GF-D8 (cell line): ENCODE results near the gene HCFC2.
"Not testable (repeated sequence)": the region's sequence is repeated elsewhere in the genome, so short reads cannot be mapped to it uniquely, and the experiment has no call there.

Experiments
- DNase-seq: peaks from one replicate; lab custom pipeline; 2025; lab: John Stamatoyannopoulos, UW

Gene HCFC2

DNA sequence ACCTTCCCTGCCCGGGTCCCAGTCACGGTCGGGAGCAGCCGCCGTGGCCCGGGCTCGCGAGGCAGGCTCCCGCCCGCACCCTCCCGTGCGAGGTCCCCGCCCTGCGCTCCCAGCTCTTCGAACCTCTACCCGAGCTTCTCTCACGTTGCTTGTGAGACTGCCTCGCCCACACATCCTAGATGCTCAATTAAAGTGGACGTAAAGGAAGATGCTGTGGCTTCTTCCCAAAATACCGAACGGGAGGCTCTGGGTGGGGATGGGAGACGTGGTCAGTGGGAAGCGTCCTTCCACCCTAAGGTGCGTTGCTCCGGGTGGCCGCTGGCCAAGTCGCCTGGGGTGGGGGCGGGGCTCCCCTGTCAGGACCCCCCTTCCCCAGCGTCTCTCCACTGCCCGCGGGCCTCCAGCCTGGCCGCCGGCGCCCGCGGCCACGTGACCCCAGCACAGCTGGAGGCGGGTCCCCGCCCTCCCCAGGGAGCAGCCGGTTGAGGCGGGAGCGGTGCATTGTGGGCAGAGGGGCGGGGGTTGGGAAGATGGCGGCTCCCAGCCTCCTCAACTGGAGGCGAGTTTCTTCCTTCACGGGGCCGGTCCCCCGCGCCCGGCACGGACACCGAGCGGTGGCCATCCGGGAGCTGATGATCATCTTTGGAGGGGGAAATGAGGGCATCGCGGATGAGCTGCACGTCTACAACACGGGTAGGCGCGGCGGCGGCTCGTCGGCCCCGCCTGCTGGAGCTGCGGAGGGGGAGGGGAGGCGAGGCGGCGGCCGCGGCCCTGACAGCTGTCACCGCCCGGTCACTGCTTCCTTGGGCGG lies at the start of gene HCFC2:
Gene HCFC2, plus strand, starts transcription at position 501 of the 811 bp plus-strand sequence. Its CDS starts 30 bp downstream, at position 531.
- peak; percentile 49 for DNase-seq

DNA sequence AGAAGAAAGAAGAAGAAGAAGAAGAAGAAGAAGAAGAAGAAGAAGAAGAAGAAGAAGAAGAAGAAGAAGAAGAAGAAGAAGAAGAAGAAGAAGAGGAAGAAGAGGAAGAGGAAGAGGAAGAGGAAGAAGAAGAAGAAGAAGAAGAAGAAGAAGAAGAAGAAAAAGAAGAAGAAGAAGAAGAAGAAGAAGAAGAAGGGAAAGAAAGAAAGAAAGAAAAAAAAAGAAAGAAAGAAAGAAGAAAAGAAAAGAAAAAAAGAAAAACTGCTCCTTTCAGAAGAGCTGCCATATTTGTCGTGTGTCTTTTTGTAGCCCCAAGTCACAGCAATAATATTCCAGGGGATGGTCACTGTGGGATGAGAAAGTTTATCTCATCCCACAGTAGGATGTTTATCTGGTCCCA lies 42.5 kb upstream of the HCFC2 start:
- DNase-seq = not testable (repeated sequence)

DNA sequence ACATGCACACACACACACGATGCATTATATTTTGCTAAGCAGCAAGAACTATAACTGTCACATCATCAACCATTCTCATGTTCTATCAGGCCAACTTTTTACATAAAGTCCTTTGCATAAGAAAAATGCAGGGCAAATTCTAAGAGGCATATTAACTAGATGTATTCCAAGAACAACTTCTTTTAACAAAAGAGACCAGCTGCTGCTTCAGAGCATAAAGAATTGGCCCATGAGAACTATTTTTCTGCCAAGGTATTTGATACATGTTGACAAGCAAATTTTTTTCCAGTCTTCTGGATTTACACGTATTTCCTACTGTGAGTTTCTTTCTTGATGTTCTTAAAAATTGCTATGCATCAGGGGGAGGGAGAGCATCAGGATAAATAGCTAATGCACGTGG lies 41.5 kb upstream of the HCFC2 start:
- DNase-seq = no peak

DNA sequence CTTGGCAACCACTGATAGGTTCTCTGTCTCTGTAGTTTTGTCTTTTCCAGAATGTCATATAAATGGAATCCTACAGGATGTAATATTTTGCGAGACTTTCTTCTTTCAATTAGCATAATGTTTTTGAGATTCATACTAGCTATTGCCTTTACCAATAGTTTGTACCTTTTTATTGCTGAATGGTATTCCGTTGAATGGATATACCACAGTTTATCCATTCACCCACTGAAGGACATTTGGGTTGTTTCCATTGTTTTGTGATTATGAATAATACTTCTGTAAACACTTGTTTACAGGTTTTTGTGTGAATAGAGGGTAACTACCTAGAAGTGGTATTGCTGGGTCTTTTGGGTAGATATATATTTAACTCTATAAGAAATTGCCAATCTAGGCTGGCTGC lies 40.6 kb upstream of the HCFC2 start:
- DNase-seq = no peak

DNA sequence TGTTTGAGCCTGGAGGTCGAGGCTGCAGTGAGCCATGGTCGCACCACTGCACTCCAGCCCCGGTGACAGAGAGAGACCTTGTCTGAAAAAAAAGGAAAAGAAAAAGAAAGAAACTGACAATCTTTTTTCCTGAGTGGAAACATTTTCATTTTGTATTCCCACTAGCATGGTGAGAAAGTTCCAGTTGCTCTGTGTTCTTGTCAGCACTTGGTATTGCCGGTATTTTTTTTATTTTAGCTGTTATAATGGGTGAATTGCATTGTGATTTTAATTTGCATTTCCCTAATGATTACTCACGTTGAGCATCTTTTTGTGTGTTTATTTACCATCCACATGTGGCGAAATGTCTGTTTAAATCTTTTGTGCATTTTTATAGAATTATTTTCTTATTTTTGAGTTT lies 40.0 kb upstream of the HCFC2 start:
- no peak for DNase-seq

DNA sequence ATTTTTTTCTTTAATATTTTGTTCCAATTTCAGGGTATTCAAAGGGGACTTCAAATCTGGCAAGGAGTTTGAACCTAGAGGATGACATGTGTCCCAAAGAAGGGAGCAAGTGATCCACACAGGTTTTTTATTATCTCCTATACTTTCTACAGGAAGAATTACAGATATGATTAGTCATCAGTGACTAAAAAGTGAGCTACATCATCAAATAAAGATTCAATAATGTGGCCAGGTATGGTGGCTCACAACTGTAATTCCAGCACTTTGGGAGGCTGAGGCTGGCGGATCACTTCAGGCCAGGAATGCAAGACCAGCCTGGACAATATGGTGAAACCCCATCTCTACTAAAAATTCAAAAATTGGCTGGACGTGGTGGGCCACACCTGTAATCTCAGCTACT lies 38.6 kb upstream of the HCFC2 start:
- no peak for DNase-seq

DNA sequence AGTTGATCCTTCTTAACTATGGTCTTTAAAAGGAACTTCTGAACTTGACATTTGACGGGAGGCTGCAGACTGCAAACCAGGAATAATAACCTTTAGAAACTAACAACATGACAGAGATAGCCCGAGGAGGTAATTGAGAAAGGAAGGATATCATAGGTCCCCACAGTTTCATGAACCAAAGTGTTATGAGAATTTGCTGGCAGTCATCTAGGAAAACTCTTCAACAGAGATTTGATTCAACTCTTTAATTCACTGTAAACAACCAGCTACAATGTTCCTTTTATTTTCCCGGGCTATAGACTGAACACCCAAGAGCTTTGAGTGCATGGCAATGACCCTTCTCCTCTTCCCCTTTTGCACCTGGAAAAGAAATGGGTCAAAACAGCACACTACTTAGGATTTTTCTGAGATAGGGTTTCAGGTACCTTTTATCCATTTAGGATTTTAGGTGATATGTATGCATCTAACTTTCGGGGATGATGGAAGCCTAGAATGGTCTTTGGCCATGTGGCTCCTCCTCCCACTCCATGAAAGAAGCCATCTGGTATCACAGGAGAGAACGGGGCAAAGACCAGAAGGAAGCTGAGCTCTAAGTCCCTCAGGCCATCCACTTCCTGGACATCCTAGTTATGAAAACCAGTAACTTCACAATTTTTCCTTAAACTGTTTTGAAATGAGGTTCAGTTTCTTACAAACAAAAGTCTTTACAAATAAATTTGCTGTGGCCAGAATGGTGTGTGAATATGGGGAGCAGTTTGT lies 37.3 kb upstream of the HCFC2 start:
- DNase-seq = no peak

DNA sequence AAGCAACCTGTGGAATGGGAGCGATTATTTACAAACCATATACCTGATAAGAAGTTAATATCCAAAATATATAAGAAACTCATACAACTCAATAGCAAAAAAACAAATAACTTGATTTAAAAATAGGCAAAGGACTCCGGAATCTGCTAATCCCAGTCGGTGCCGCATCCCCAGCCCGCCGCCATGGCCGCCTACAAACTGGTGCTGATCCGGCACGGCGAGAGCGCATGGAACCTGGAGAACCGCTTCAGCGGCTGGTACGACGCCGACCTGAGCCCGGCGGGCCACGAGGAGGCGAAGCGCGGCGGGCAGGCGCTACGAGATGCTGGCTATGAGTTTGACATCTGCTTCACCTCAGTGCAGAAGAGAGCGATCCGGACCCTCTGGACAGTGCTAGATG lies 33.7 kb upstream of the HCFC2 start:
- DNase-seq = not testable (repeated sequence)

DNA sequence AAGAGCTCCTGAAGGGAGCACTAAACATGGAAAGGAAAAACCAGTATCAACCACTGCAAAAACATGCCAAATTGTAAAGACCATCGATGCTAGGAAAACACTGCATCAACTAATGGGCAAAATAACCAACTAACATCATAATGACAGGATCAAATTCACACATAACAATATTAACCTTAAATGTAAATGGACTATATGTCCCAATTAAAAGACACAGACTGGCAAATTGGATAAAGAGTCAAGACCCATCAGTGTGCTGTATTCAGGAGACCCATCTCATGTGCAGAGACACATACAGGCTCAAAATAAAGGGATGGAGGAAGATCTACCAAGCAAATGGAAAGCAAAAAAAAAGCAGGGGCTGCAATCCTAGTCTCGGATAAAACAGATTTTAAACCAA lies 28.2 kb upstream of the HCFC2 start:
- not testable (repeated sequence) for DNase-seq

DNA sequence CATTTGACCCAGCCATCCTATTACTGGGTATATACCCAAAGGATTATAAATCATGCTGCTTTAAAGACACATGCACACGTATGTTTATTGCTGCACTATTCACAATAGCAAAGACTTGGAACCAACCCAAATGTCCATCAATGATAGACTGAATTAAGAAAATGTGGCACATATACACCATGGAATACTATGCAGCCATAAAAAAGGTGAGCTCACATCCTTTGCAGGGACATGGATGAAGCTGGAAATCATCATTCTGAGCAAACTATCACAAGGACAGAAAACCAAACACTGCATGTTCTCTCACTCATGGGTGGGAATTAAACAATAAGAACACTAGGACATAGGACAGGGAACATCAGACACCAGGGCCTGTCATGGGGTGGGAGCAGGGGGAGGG lies 24.6 kb upstream of the HCFC2 start:
- DNase-seq = not testable (repeated sequence)

DNA sequence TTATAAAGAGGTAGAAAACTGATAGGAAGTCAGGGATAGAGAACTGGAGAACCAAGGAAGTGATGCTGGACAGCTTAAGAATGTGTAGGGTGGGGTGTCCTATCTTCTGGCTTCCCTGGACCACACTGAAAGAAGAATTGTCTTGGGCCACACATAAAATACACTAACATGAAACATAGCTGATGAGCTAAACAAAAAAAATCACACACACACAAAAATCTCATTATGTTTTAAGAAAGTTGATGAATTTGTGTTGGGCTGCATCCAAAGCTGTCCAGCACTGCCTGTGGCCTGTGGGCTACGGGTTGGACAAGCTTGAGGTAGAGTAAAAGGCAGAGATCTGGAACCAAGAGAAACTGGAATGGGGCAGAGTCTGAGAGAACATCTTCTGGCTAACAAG lies 21.8 kb upstream of the HCFC2 start:
- no peak for DNase-seq

DNA sequence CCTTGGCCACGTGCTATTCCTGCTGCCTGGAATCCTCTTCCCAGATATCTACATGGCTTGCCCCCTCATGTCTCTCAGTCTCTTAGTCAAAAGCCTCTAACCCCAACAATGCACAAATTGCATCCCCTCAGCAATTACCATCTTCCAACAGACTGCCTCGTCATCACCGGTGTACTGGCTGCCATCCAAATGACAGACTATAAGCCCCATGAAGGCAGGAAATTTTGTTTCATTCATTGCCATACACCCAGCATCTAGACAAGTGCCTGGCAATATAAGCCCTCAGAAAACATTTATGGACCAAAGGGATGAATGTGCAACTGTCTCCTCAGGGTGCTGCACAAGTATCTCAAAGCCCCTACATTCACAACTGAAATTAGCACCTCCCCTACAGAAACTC lies 20.2 kb upstream of the HCFC2 start:
- DNase-seq = no peak

DNA sequence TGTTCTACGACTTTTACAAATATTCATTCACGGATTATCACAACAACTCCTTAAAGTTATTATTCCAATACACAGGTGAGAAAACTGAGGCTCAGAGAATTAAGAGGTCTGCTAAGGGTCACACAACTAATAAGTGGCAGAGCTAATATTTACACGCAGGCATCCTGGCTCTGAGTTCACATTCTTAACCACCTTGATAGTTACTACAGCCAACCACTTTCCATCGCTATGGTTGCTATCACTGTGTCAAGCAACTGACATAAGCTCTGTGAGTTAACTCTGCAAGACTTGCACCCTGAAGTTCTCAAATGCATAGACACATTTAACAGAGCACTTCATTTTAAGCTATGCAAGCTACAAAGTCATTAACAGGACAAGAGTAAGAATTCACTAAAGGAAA lies 18.0 kb upstream of the HCFC2 start:
- DNase-seq = no peak

DNA sequence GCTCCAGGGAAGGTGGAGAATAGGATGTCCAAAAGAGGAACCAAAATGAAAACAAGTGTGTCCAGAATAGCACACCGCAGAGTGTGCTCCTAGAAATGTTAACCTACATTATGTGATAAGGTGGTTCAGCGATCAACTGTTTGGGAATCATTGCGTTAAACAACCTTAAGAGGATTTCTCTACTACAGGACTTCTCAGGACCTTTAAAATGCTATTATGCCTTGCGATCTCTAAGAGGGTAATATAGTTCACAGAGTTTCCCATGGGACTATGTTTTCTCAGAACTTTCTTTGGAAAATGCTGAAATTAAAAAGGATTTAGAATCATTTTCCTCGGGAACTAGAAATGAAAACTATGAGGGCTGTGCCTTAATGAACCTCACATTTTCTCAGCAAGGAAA lies 16.2 kb upstream of the HCFC2 start:
- no peak for DNase-seq

DNA sequence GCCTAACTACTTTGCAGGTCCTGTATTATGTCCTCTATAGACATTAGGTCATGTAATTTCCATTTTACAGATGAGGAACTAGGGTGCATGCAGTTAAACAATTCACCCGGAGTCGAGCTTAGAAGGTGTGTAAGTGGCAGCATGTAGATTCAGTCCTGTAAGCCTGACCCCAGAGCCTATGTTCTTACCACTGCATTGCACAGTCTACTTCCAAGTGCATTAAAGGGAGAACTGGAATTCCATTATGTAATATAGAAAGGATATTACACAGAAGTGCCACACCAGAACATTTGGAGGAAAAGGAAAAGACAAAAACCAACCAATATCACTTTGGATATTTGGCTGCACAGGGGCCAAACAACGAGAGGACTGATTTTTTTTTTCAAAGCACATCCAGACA lies 15.5 kb upstream of the HCFC2 start:
- DNase-seq = no peak

DNA sequence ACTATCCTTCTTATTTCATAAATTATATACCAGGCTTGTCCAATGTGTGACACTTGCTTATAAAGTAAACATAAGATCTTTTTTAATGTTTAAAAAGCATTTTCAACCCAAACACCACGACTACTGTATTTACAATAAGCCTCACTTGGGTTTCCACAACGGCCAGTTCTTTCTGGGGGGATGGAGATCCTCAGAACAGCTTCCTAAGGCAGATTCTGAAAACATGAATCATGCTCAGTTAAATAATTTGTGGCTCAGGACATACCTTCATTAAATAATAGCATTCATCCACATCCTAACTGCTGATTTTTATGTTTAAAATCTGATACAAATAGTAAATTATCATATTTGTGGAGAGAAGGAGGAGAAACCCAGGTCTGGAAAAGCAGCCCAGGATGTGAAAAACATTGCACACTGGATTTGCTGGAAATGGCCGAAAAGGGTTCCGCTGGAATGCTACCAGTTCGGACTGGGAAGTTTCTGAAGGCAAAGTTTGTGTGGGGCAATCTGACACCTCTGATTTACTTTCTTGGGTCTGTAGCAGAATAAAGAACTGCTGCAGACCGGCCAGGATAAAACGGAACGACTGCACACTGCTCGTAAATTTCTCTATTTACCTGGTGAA lies 14.9 kb upstream of the HCFC2 start:
- DNase-seq = no peak

DNA sequence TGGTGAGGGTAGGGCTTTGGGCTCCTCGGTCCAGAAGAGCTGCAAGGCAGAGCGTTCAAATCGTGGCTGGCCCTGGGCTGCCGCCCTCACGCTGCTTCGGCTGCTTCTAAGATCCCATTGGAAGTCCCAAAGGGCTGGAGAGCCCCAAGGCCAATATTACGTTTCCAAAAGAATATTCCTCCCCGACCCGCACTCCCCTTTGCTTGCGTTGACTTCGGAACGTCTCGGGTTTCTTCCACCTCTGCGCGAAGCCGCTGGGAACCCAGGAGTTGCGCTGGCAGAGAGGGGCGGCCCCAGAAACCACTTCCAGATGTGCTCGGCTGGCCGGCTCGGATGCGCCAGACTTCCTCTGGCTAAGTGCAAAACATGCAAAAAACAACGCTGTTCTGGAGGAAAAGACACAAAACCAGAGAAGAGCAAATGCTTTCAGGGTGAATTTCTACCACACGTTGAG lies 14.4 kb upstream of the HCFC2 start, which contains the start of gene GLT8D2:
Gene GLT8D2, minus strand, starts transcription at position 285 of the 454 bp plus-strand sequence. CDS start 30,539 bp downstream, outside the sequence.
- no peak for DNase-seq

DNA sequence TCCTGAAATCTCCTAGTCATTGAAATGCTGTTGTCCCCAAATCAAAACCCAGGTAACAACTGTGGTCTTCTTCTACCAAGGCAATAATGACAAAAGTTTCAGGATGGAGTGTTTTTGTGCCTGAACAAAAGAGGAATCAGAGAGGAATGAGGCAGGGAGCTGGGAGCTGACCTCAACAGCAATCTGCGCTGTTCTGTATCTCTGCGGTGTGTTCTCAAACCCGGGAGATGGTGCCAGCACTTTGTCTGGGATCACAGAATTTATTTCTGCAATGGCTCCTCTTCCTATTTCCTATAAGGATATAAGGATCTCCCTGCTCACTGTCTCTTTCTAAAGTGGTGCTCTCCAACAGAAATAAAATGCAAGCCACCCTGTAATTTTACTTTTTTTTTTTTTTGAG lies 13.9 kb upstream of the HCFC2 start:
- DNase-seq = no peak

DNA sequence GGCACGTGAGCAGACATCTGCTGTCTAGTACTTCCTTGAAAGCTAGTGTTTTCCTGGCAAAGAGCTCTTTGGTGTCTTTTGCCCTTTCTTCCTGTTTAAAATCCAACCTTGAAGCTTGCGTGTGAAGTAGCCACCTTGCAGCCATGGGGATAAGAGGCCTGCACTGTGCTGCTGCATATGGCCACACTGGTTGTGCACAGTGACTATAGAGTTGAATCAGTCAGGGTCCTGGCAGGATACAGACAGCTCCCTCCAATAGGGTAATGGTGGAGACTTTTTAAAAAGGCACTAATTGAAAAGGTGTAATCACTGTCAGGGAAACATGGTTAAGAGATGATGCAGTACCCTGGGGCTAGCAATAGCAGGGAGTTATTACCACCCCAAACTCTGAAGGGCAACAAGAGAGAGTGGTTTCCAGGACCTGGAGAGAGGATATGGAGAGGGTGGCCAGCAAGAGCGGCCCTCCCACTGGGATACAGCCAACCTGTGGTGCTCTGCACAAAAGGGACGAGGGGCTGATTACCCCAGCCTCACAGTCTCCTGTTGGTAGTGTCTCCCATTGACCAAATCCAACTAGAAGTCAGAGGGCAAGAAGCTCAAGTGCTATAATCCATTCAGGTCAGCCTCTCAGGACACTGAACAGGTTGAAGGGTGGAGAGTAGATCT lies 9.5 kb upstream of the HCFC2 start:
- DNase-seq = no peak

DNA sequence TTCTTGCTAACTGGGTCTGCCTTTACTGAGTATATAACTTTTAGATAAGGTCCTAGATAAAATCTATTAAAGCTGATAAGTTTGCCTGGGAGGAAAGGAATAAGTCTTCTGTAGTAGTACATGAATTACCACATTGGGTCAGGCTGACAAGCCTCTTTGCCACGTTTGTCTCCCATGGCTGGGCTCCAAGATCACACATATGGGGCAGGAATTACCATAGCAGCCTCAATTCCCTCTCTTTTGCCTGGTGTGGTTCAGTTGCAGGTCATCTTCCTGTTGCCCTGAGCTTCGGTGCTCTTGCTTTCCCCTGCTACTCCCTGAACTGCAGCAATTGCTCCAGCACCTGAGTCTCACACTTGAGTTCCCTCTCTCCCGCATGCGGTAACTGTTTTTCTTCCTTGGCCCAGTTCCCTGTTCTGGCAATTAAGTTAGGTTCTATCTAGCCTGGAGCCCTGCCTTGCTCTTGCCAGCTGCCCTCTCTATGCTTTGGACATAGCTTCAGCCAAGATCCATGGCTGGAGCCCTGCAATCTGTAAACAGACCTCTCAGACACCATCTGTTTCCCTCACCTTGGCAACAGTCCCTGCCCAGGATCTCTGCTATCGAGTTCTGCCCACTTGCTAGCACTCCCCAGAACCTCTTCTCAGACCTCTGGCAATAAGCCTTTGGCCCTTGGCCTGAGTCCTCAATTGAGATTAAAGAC lies 8.5 kb upstream of the HCFC2 start:
- DNase-seq = no peak

DNA sequence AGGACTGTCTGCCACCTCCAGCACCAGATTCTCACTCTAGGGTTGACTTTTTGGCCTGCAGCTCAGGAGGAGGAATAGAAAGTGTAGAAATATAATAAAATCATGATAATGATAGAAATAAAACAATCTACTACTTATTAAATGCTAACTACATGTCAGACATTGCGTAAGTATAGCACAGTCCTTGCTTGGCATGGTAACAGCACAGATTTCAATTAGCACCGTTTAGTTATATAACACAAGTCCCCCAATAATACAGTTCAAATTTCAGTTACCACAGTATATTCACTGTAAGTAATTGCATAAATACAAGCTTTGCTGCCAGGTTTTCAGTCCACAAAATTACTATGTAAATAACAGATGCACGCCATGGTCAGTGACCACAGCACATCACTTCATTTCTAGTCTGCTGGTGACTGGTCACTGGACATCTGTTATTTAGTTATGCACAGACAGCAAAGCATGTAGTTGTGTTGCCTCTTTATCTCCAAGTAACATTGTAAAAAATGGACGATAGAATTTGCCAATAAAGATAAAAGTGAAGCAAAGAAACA lies 7.8 kb upstream of the HCFC2 start:
- DNase-seq = no peak
